GM21528 (cell line): ENCODE measurements around the gene MAGI1.
"Not testable (repeated sequence)": the region's sequence is repeated elsewhere in the genome, so short reads cannot be mapped to it uniquely, and the experiment has no call there.

Source experiments
- ATAC-seq: cut with Tn5 transposase; IDR thresholded peaks from one replicate; pipeline ENCODE4 v1.9.1; 2021; ENCODE audit warnings: mild to moderate bottlenecking, moderate library complexity; ENCODE audit not compliant: unreplicated experiment, low FRiP score

Gene MAGI1

GRCh38 chr3:65560901-65561300 lies 477.8 kb downstream of the MAGI1 start:
- ATAC-seq: no peak

GRCh38 chr3:65560133-65560532 lies 478.6 kb downstream of the MAGI1 start:
- no peak for ATAC-seq

- no peak for ATAC-seq
Measured at GRCh38 chr3:65559643-65560042, 479.1 kb downstream of the MAGI1 start.

GRCh38 chr3:65558826-65559225 lies 479.9 kb downstream of the MAGI1 start:
- no peak for ATAC-seq

- no peak for ATAC-seq
Measured at GRCh38 chr3:65557899-65558564, 480.7 kb downstream of the MAGI1 start.

- no peak for ATAC-seq
Measured at GRCh38 chr3:65556934-65557577, 481.7 kb downstream of the MAGI1 start.

- no peak for ATAC-seq
Measured at GRCh38 chr3:65552434-65552833, 486.3 kb downstream of the MAGI1 start.

GRCh38 chr3:65551945-65552344 lies 486.8 kb downstream of the MAGI1 start:
- ATAC-seq: no peak

GRCh38 chr3:65550137-65550536 lies 488.6 kb downstream of the MAGI1 start:
- no peak for ATAC-seq

GRCh38 chr3:65549626-65549959 lies 489.1 kb downstream of the MAGI1 start:
- no peak for ATAC-seq

- no peak for ATAC-seq
Measured at GRCh38 chr3:65548848-65549625, 489.7 kb downstream of the MAGI1 start.

- no peak for ATAC-seq
Measured at GRCh38 chr3:65545429-65545828, 493.3 kb downstream of the MAGI1 start.

- ATAC-seq: not testable (repeated sequence)
Measured at GRCh38 chr3:65543391-65543790, 495.3 kb downstream of the MAGI1 start.

- ATAC-seq: no peak
Measured at GRCh38 chr3:65540666-65541065, 498.1 kb downstream of the MAGI1 start.

GRCh38 chr3:65539616-65540015 lies 499.1 kb downstream of the MAGI1 start:
- no peak for ATAC-seq

GRCh38 chr3:65538101-65538500 lies 500.6 kb downstream of the MAGI1 start:
- ATAC-seq: no peak

GRCh38 chr3:65537109-65537508 lies 501.6 kb downstream of the MAGI1 start:
- ATAC-seq: no peak

GRCh38 chr3:65535260-65535659 lies 503.5 kb downstream of the MAGI1 start:
- no peak for ATAC-seq

- ATAC-seq: no peak
Measured at GRCh38 chr3:65534805-65535204, 503.9 kb downstream of the MAGI1 start.

GRCh38 chr3:65532749-65533148 lies 506.0 kb downstream of the MAGI1 start:
- no peak for ATAC-seq

GRCh38 chr3:65532215-65532614 lies 506.5 kb downstream of the MAGI1 start:
- ATAC-seq: no peak

GRCh38 chr3:65531499-65531898 lies 507.2 kb downstream of the MAGI1 start:
- no peak for ATAC-seq
